Right lobe of liver (tissue), 6 donors: ENCODE data around the gene TK2. TPM values are rescaled to one million over a fixed set of nuclear protein-coding genes. Genes with fewer than 3 reads are reported as not detected.

Source experiments
- ATAC-seq, 4 donors: fragments of 200-7000 bp; cut with Tn5 transposase; one replicate each; pipeline ENCODE4 v1.9.1; 2020; ENCODE audit warnings: mild to moderate bottlenecking in 4 of 4, moderate library complexity in 4 of 4
- DNase-seq, 3 donors: peaks; one replicate each; pipeline ENCODE4 v3.0.0-alpha.2; 2020
- H3K27ac ChIP-seq, 3 donors: fragments of 200-600 bp; one replicate each; pipeline ENCODE4 v1.8.0; 2022
- H3K27me3 ChIP-seq, 2 donors: fragments of 200-600 bp; one replicate each; pipeline ENCODE4 v1.8.0; 2022
- H3K36me3 ChIP-seq, 4 donors: fragments of 200-600 bp; sonication (generic) in 1 of 4; one replicate each; pipeline versions ENCODE4 v1.5.1 to v1.8.0; 2017 to 2022; ENCODE audit warnings: control low read depth in 1 of 4
- H3K4me1 ChIP-seq, 4 donors: fragments of 200-600 bp; sonication (generic) in 1 of 4; one replicate each; pipeline versions ENCODE4 v1.5.1 to v1.8.0; 2017 to 2022; ENCODE audit warnings: control low read depth in 1 of 4
- H3K4me3 ChIP-seq, 3 donors: fragments of 200-600 bp; one replicate each; pipeline ENCODE4 v1.8.0; 2022
- H3K9me3 ChIP-seq, 4 donors: fragments of 200-600 bp; sonication (generic) in 1 of 4; one replicate each; pipeline versions ENCODE4 v1.5.1 to v1.8.0; 2017 to 2022; ENCODE audit warnings: control low read depth in 1 of 4
- CTCF ChIP-seq, 4 donors: fragments of 200-600 bp in 3 of 4; fragments of 450-650 bp in 1 of 4; IDR thresholded peaks; one replicate each; pipeline versions ENCODE4 v1.5.1 to v1.8.0; 2016 to 2022; ENCODE audit warnings: antibody characterized with exemption in 4 of 4, mild to moderate bottlenecking in 2 of 4
- POLR2A ChIP-seq: fragments of 450-650 bp; IDR thresholded peaks from one replicate; pipeline ENCODE4 v1.6.1; 2017; ENCODE audit warnings: antibody characterized with exemption, mild to moderate bottlenecking
- WGBS: methylation state at CpG from one replicate; pipeline ENCODE4 v1.1.6; 2018; ENCODE audit warnings: low coverage, low lambda C conversion rate; ENCODE audit not compliant: insufficient coverage; ENCODE audit errors: missing lambda C conversion rate; 5-methylcytosine and 5-hydroxymethylcytosine counted together
- intact Hi-C, 2 donors: fragments of 100-400 bp; cut with DNase I; formaldehyde crosslinking; loops; one replicate each; pipeline versions ENCODE4 v1.11.2 to v1.14.1; 2022
- total RNA-seq, 6 experiments: library from RNA; depleted of rRNA in 2 of 6; stranded (reverse); fragments of >200 nt in 2 of 6; fragmentation: NEBNext Ultra II Directional in 3 of 6; extraction: Animal tissue kit (Norgen Biotek cat#: 25700) in 3 of 6; gene quantifications; one replicate each; pipeline versions ENCODE4 v1.1.0 to v1.2.4, GENCODE V29; 2016 to 2023
- donor health status: DM: no; HTN: yes; CAD: no.
- donor health status: DM: no; HTN: no; CAD: no.
- donor health status: DM: no; HTN: no; CAD: no.
- donor health status: DM: no; HTN: yes; CAD: no.
- donor health status: DM: no; HTN: yes; CAD: no.

TK2 gene
- total RNA-seq, 6 experiments from 2014 or later, result 25.8 to 41.7 (median 33.6) TPM

GRCh38 chr16:66521951-66522771, 27.8 kb downstream of the TK2 start:
- ATAC-seq (peak; percentile 11 to 35 (median 15)), DNase-seq (peak; percentile 64 to 79 (median 67))
- peak overlapping the region; percentile 43 to 99 (median 70) for H3K27ac ChIP-seq
- no peak overlapping the region for H3K4me3 ChIP-seq
- H3K27me3 ChIP-seq, result no peaks in the 10 kb centered on the region
- H3K9me3 ChIP-seq, result no peaks in the 10 kb centered on the region
- intact Hi-C loops, result no loop called here
- peaks cover 0 to 44% (median 12%) of the 10 kb centered on the region in 4 donors for H3K4me1 ChIP-seq
- TF ChIP-seq CTCF (IDR thresholded peaks at IDR 0.05) (no peak), POLR2A (no peak)
- WGBS, result 50% methylated on average over 12 of the region's 17 CpGs
- H3K36me3 ChIP-seq, result no peaks in the 10 kb centered on the region

DNA sequence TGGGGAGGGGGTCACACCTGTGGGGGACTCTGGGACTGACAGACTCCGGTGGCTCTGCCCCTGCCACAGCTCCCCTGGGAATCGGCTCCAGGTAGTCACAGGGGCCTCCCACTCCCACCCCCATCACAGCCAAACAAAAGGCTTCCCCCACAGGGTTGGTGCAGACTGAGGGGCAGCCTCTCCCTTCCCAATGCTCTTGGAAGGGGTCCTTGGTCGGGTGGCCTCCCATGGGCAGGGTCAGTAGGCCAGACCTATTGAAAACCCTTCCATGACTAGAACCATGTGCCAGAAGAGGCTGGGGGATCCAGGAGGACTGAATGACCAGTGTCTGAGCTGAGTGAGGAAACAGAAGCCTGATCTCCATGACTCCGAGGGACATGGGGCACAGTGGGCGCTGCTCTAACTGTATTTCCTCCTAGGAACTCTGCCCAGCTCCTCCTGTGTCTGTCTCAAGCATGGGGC, 28.6 kb downstream of the TK2 start:
- ATAC-seq, result no peak
- intact Hi-C loops, result no loop called here
- TF ChIP-seq CTCF (IDR thresholded peaks at IDR 0.05), result no peak
- no peak for TF ChIP-seq POLR2A
- Histone ChIP-seq H3K27ac (peak overlapping the region; percentile 43 to 99 (median 70)), H3K9me3 (no peaks in the 10 kb centered on the region), H3K4me3 (no peak overlapping the region), H3K36me3 (no peaks in the 10 kb centered on the region), H3K27me3 (no peaks in the 10 kb centered on the region), H3K4me1 (peaks cover 0 to 50% (median 15%) of the 10 kb centered on the region in 4 donors)
- no CpG with 5 or more reads among the region's 5 CpGs for WGBS
- peak in 1 of 3 donors; percentile 50 for DNase-seq

DNA sequence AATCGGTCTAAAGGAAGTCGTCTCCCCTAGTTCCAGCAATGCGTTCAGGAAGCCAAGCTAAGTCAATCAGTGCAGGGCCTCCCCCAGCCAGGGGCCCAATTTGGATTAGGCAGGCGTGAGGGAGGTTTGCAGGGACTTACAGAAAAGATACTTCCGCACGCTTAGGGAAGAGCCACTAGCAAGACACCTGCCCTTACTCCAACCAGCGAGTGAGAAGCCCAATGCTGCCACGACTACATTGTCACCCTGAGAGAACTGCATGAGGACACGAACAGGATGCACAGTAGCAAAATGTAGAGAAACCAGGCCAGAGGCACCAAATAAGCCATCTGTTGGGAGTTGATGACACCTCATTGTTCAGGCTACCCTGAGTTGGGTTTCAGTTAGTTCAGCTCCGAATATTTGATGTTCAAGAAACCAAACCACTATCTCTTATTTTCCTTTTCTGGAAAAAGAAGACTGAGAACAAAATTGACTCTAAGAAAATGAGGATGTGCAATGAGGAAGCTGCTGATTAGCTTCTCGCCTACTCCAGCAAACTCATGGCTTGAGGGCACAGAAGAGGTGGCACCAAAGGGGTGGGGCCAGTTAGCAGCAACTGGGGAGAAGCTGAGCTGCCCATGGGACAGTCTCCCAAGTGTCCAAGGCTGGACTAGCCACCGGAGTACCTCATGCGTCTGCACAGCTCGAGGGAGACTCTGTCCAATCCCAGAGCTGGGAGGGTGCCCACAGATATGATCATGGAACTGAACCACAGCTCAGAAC, 29.3 kb downstream of the TK2 start:
- 65% methylated on average over 12 of the region's 14 CpGs for WGBS
- H3K36me3 ChIP-seq, result no peaks in the 10 kb centered on the region

More for the DNA sequence above, 29.3 kb downstream of the TK2 start:
- Histone ChIP-seq H3K27ac (peak overlapping the region; percentile 70 to 99 (median 99)), H3K4me1 (peaks cover 0 to 57% (median 22%) of the 10 kb centered on the region in 4 donors), H3K4me3 (no peak overlapping the region), H3K27me3 (no peaks in the 10 kb centered on the region), H3K9me3 (no peaks in the 10 kb centered on the region)
- peak in 1 of 3 donors; percentile 64 for DNase-seq
- peak; percentile 25 for TF ChIP-seq POLR2A
- no peak for TF ChIP-seq CTCF (IDR thresholded peaks at IDR 0.05)
- intact Hi-C loops, result no loop called here
- ATAC-seq, result no peak
